ENCODE data around the gene KIFC1. TPM values are rescaled to one million over a fixed set of nuclear protein-coding genes. Genes with fewer than 3 reads are reported as not detected.

KIFC1 gene
- total and polyA plus RNA-seq, 9 of the 15 experiments (the other 6 are each of a cell fraction or from before 2014, with no cell fraction given), result 1.3 to 95.2 (median 76.9) TPM

DNA sequence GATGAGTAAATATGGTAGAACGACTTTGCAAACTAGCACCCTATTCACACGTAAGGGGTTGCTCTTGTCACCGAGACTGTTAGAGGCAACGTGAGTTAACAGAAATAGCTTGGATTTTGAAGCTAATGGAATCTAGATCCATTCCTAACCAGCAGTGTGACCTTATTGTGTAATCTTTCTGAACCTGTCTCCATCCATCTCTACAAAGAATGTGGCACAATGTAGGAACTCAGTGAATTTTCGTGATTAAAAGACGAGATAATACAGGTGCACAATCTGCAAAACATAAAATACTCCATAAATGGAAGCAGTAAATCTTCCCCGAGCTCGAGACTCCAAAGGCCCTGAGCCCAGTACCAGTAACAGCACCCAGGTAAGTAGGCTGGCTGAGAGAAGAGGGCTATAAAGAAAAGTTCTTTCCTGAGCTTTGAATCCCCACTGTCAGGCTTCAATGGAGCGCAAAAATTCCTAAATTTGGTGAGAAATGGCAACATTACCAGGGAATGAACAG lies 801 bp upstream of the KIFC1 start:
- H3K27me3 ChIP-seq (ENCODE audit: control insufficient read depth in 2 of 2, insufficient read depth in 2 of 2, low read length in 2 of 2), result no peaks in the 10 kb centered on the region
- CTCF ChIA-PET (ENCODE audit: low intra/inter-chr PET ratio), result interaction anchor here (0.7 to 2.1 kb wide), 4 partner anchors 12 to 111 kb away, joined by 3 to 12 read pairs (median 6); no protein-coding TSS in a partner anchor
- intact Hi-C loops (cut with micrococcal nuclease) (loop anchor here (1.0 to 5.0 kb wide), 6 partner anchors 19 to 101 kb away; partner anchors contain the start of genes CUTA and RGL2), in situ Hi-C loops (cut with MboI) (no loop called here)
- peak overlapping the region; percentile 96 for H2AFZ ChIP-seq (ENCODE audit: low read depth, low read length)
- DNase-seq (ENCODE audit: extremely low read depth in 1 of 4, low spot score in 3 of 4), result no peak
- WGBS (ENCODE audit: insufficient coverage, low coverage, missing lambda C conversion rate), result 50% methylated on average over 9 of the region's 9 CpGs
- no peaks in the 10 kb centered on the region for H3K9me1 ChIP-seq (ENCODE audit: control insufficient read depth, insufficient read depth, low read length)
- H3K4me1 ChIP-seq (replicated peaks in 1 of 2; ENCODE audit: control insufficient read depth in 2 of 2, insufficient read depth in 2 of 2, low read length in 2 of 2), result peaks cover 19 to 22% of the 10 kb centered on the region in 2 experiments
- peaks cover 42% of the 10 kb centered on the region for H3K79me2 ChIP-seq (ENCODE audit: control insufficient read depth, insufficient read depth, low read length)
- BruUV-seq (replicated peaks), result TSS peak; percentile 94
- 0 out of 2 replicates have a peak, but pooled peaks cover 3% of the 10 kb centered on the region for H4K20me1 ChIP-seq (replicated peaks; ENCODE audit: control insufficient read depth, insufficient read depth, low read length)
- ATAC-seq, result no peak
- peak overlapping the region; percentile 89 for H3K27ac ChIP-seq (ENCODE audit: extremely low read depth, low read depth, low read length)
- H3K9ac ChIP-seq (ENCODE audit: insufficient read depth in 1 of 2, low read depth in 2 of 2, low read length in 2 of 2), result peak overlapping the region; percentile 65 to 92
- H3K36me3 ChIP-seq (ENCODE audit: control insufficient read depth, insufficient read depth, low read length), result peaks cover 27% of the 10 kb centered on the region; the same call in 2 of the 3 replicates
- peak overlapping the region; percentile 93 for H3K4me2 ChIP-seq (ENCODE audit: insufficient read depth, low read length)
- no peaks in the 10 kb centered on the region for H3K9me3 ChIP-seq (replicated peaks; ENCODE audit: control insufficient read depth, insufficient read depth, low read depth, low read length)
- peak overlapping the region; percentile 16 for H3K4me3 ChIP-seq
- POLR2A ChIA-PET, result interaction anchor here (0.8 to 1.5 kb wide), 7 partner anchors 9 to 119 kb away, joined by 3 to 5 read pairs (median 3); partner anchors contain the start of genes RPS18 and VPS52
- FAIRE-seq, result no peak
- TF ChIP-seq ZNF584 (CRISPR knock-in tag; IDR thresholded peaks at IDR 0.05; ENCODE audit: low read depth), result no peak
- TF ChIP-seq CBFA2T2 (conservative IDR thresholded peaks at IDR 0.05), result peak; percentile 27; the same call in 1 of the 2 replicates
- no peak for TF ChIP-seq PTBP1 (IDR thresholded peaks at IDR 0.05; ENCODE audit: low read depth, low read length)
- TF ChIP-seq FOXA1 (IDR thresholded peaks at IDR 0.05; ENCODE audit: borderline replicate concordance), result no peak
- TF ChIP-seq ZNF24 (IDR thresholded peaks at IDR 0.05), result no peak
- TF ChIP-seq MEIS2 (IDR thresholded peaks at IDR 0.05; ENCODE audit: partially characterized antibody), result no peak
- TF ChIP-seq SMARCC2 (IDR thresholded peaks at IDR 0.05; ENCODE audit: low read depth), result no peak
- no peak for TF ChIP-seq L3MBTL2 (IDR thresholded peaks at IDR 0.05)
- no peak for TF ChIP-seq LEF1 (IDR thresholded peaks at IDR 0.05)
- peak; percentile 91 for TF ChIP-seq CEBPB (tag; IDR thresholded peaks at IDR 0.05)
- TF ChIP-seq RNF2 (IDR thresholded peaks at IDR 0.05), result no peak
- 0 out of 2 replicates have a peak, but pooled peaks have one; percentile 20 for TF ChIP-seq MECOM (CRISPR knock-in tag; IDR thresholded peaks at IDR 0.05)
- TF ChIP-seq BCLAF1 (IDR thresholded peaks at IDR 0.05; ENCODE audit: borderline replicate concordance in 1 of 2, control insufficient read depth in 1 of 2, low read depth in 2 of 2, low read length in 1 of 2), result no peak
- TF ChIP-seq, protein P1, sequence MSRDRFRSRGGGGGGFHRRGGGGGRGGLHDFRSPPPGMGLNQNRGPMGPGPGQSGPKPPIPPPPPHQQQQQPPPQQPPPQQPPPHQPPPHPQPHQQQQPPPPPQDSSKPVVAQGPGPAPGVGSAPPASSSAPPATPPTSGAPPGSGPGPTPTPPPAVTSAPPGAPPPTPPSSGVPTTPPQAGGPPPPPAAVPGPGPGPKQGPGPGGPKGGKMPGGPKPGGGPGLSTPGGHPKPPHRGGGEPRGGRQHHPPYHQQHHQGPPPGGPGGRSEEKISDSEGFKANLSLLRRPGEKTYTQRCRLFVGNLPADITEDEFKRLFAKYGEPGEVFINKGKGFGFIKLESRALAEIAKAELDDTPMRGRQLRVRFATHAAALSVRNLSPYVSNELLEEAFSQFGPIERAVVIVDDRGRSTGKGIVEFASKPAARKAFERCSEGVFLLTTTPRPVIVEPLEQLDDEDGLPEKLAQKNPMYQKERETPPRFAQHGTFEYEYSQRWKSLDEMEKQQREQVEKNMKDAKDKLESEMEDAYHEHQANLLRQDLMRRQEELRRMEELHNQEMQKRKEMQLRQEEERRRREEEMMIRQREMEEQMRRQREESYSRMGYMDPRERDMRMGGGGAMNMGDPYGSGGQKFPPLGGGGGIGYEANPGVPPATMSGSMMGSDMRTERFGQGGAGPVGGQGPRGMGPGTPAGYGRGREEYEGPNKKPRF (IDR thresholded peaks at IDR 0.05; ENCODE audit: low read depth, low read length), result no peak
- TF ChIP-seq TFAP4 (CRISPR knock-in tag; IDR thresholded peaks at IDR 0.05; ENCODE audit: borderline replicate concordance), result no peak
- 0 out of 2 replicates have a peak, but pooled peaks have one; percentile 61 for TF ChIP-seq FOSL1 (tag; conservative IDR thresholded peaks at IDR 0.05)
- TF ChIP-seq SRSF3 (IDR thresholded peaks at IDR 0.05; ENCODE audit: insufficient read depth, low read length), result no peak
